BE2C (cell line): ENCODE data around the gene HOATZ.

Experiments
- DNase-seq: peaks from one replicate; pipeline ENCODE4 v3.0.0-alpha.2; 2020
- H3K27me3 ChIP-seq: fragments of 250-450 bp; sonication (Bioruptor Pico); 2 replicates; pipeline ENCODE4 v1.5.1; 2020; ENCODE audit warnings: mild to moderate bottlenecking
- H3K36me3 ChIP-seq: fragments of 250-450 bp; sonication (Bioruptor Pico); 2 replicates; pipeline ENCODE4 v1.5.1; 2020; ENCODE audit warnings: mild to moderate bottlenecking
- H3K4me1 ChIP-seq: fragments of 250-450 bp; sonication (Bioruptor Pico); 2 replicates; pipeline ENCODE4 v1.5.1; 2020
- H3K4me3 ChIP-seq: 2 replicates; pipeline ENCODE4 v1.5.1; 2011; ENCODE audit warnings: low read depth, low read length
- H3K9me3 ChIP-seq: fragments of 250-450 bp; sonication (Bioruptor Pico); 2 replicates; pipeline ENCODE4 v1.5.1; 2020
- CTCF ChIP-seq: IDR thresholded peaks from 2 replicates; pipeline ENCODE4 v1.5.1; 2012; ENCODE audit warnings: mild to moderate bottlenecking, low read depth, low read length

The HOATZ gene

GRCh38 chr11:111476366-111476765, 38.2 kb upstream of the HOATZ start:
- Histone ChIP-seq H3K27me3 (peaks cover 8% of the 10 kb centered on the region), H3K4me1 (no peaks in the 10 kb centered on the region), H3K36me3 (no peaks in the 10 kb centered on the region), H3K9me3 (no peaks in the 10 kb centered on the region), H3K4me3 (no peak overlapping the region)
- no peak for DNase-seq
- no peak for TF ChIP-seq CTCF

GRCh38 chr11:111476956-111477355, 37.6 kb upstream of the HOATZ start:
- Histone ChIP-seq H3K4me1 (no peaks in the 10 kb centered on the region), H3K36me3 (no peaks in the 10 kb centered on the region), H3K9me3 (no peaks in the 10 kb centered on the region), H3K4me3 (no peak overlapping the region), H3K27me3 (peaks cover 8% of the 10 kb centered on the region)
- TF ChIP-seq CTCF, result no peak
- no peak for DNase-seq

- TF ChIP-seq CTCF, result no peak
- peaks cover 8% of the 10 kb centered on the region for H3K27me3 ChIP-seq
- no peak for DNase-seq
- H3K36me3 ChIP-seq, result no peaks in the 10 kb centered on the region
- no peaks in the 10 kb centered on the region for H3K4me1 ChIP-seq
- no peak overlapping the region for H3K4me3 ChIP-seq
- no peaks in the 10 kb centered on the region for H3K9me3 ChIP-seq
Observed at GRCh38 chr11:111477898-111478297, 36.7 kb upstream of the HOATZ start.

GRCh38 chr11:111479666-111480065, 34.9 kb upstream of the HOATZ start:
- no peak for TF ChIP-seq CTCF
- Histone ChIP-seq H3K4me3 (no peak overlapping the region), H3K36me3 (no peaks in the 10 kb centered on the region), H3K4me1 (no peaks in the 10 kb centered on the region), H3K9me3 (no peaks in the 10 kb centered on the region), H3K27me3 (peaks cover 8% of the 10 kb centered on the region)
- no peak for DNase-seq

- no peak overlapping the region for H3K4me3 ChIP-seq
- no peak for DNase-seq
Observed at GRCh38 chr11:111483431-111483830, 31.1 kb upstream of the HOATZ start.

GRCh38 chr11:111490496-111490895, 24.1 kb upstream of the HOATZ start:
- no peaks in the 10 kb centered on the region for H3K36me3 ChIP-seq
- H3K4me3 ChIP-seq, result no peak overlapping the region
- no peaks in the 10 kb centered on the region for H3K4me1 ChIP-seq
- peaks cover 15% of the 10 kb centered on the region for H3K27me3 ChIP-seq
- no peaks in the 10 kb centered on the region for H3K9me3 ChIP-seq
- TF ChIP-seq CTCF, result no peak
- DNase-seq, result no peak

More at GRCh38 chr11:111483431-111483830, 31.1 kb upstream of the HOATZ start:
- Histone ChIP-seq H3K36me3 (no peaks in the 10 kb centered on the region), H3K27me3 (peaks cover 4% of the 10 kb centered on the region), H3K9me3 (no peaks in the 10 kb centered on the region), H3K4me1 (no peaks in the 10 kb centered on the region)
- no peak for TF ChIP-seq CTCF
